ENCODE measurements around the gene TCF4. TPM values are rescaled to one million over a fixed set of nuclear protein-coding genes. Genes with fewer than 3 reads are reported as not detected.

The TCF4 gene
- total and polyA plus RNA-seq, 2 experiments from 2014 or later, result 77.7 to 89.2 TPM

DNA sequence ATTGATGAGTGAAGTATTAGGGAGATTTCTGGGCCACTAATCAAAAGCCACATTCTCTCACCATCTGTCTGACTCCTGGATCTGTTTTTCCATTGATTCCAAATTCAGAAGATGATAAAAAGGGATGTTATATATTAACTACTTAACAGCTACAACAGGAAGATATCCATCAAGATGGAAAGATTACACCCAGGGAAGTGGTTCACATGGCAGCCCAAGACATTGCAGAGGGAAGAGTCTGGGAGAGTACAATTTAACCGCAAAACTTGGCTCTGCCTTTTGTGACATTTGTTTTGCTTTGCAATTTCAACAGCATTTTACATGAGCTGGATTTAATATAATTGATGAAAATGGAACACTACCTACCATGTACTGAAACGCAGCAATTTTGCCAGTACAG, 22.5 kb upstream of the TCF4 start:
- Histone ChIP-seq H3K9me2 (ENCODE audit: insufficient read depth) (no peaks in the 10 kb centered on the region), H4K20me1 (replicated peaks; ENCODE audit: insufficient read depth) (no peaks in the 10 kb centered on the region), H2AFZ (peak overlapping the region; percentile 44; the same call in 1 of the 2 replicates), H3K4me2 (no peak overlapping the region), H3K4me1 (ENCODE audit: insufficient read depth) (no peaks in the 10 kb centered on the region), H3K4me3 (no peak overlapping the region), H3F3A (replicated peaks; ENCODE audit: low read depth) (no peaks in the 10 kb centered on the region), H3K36me3 (ENCODE audit: insufficient read depth) (no peaks in the 10 kb centered on the region), H3K27me3 (ENCODE audit: insufficient read depth) (no peaks in the 10 kb centered on the region), H3K79me2 (replicated peaks; ENCODE audit: insufficient read depth) (no peaks in the 10 kb centered on the region), H3K27ac (ENCODE audit: low read depth) (no peak overlapping the region)
- no peak overlapping the region for H3K27ac Mint-ChIP-seq
- no peak overlapping the region for H3K4me3 Mint-ChIP-seq
- H3K4me1 Mint-ChIP-seq, result no peaks in the 10 kb centered on the region
- H3K36me3 Mint-ChIP-seq (ENCODE audit: low read depth), result no peaks in the 10 kb centered on the region
- H3K27me3 Mint-ChIP-seq (ENCODE audit: insufficient read depth, low read depth, poor library complexity), result peaks cover 2% of the 10 kb centered on the region
- TF ChIP-seq JUNB (IDR thresholded peaks at IDR 0.05; ENCODE audit: unreplicated experiment), result no peak
- TF ChIP-seq CREB1 (CRISPR knock-in tag; IDR thresholded peaks at IDR 0.05; ENCODE audit: low read depth), result no peak
- TF ChIP-seq, protein P1, sequence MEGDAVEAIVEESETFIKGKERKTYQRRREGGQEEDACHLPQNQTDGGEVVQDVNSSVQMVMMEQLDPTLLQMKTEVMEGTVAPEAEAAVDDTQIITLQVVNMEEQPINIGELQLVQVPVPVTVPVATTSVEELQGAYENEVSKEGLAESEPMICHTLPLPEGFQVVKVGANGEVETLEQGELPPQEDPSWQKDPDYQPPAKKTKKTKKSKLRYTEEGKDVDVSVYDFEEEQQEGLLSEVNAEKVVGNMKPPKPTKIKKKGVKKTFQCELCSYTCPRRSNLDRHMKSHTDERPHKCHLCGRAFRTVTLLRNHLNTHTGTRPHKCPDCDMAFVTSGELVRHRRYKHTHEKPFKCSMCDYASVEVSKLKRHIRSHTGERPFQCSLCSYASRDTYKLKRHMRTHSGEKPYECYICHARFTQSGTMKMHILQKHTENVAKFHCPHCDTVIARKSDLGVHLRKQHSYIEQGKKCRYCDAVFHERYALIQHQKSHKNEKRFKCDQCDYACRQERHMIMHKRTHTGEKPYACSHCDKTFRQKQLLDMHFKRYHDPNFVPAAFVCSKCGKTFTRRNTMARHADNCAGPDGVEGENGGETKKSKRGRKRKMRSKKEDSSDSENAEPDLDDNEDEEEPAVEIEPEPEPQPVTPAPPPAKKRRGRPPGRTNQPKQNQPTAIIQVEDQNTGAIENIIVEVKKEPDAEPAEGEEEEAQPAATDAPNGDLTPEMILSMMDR (conservative IDR thresholded peaks at IDR 0.05; ENCODE audit: low read depth in 2 of 2), result no peak
- TF ChIP-seq, protein P2, sequence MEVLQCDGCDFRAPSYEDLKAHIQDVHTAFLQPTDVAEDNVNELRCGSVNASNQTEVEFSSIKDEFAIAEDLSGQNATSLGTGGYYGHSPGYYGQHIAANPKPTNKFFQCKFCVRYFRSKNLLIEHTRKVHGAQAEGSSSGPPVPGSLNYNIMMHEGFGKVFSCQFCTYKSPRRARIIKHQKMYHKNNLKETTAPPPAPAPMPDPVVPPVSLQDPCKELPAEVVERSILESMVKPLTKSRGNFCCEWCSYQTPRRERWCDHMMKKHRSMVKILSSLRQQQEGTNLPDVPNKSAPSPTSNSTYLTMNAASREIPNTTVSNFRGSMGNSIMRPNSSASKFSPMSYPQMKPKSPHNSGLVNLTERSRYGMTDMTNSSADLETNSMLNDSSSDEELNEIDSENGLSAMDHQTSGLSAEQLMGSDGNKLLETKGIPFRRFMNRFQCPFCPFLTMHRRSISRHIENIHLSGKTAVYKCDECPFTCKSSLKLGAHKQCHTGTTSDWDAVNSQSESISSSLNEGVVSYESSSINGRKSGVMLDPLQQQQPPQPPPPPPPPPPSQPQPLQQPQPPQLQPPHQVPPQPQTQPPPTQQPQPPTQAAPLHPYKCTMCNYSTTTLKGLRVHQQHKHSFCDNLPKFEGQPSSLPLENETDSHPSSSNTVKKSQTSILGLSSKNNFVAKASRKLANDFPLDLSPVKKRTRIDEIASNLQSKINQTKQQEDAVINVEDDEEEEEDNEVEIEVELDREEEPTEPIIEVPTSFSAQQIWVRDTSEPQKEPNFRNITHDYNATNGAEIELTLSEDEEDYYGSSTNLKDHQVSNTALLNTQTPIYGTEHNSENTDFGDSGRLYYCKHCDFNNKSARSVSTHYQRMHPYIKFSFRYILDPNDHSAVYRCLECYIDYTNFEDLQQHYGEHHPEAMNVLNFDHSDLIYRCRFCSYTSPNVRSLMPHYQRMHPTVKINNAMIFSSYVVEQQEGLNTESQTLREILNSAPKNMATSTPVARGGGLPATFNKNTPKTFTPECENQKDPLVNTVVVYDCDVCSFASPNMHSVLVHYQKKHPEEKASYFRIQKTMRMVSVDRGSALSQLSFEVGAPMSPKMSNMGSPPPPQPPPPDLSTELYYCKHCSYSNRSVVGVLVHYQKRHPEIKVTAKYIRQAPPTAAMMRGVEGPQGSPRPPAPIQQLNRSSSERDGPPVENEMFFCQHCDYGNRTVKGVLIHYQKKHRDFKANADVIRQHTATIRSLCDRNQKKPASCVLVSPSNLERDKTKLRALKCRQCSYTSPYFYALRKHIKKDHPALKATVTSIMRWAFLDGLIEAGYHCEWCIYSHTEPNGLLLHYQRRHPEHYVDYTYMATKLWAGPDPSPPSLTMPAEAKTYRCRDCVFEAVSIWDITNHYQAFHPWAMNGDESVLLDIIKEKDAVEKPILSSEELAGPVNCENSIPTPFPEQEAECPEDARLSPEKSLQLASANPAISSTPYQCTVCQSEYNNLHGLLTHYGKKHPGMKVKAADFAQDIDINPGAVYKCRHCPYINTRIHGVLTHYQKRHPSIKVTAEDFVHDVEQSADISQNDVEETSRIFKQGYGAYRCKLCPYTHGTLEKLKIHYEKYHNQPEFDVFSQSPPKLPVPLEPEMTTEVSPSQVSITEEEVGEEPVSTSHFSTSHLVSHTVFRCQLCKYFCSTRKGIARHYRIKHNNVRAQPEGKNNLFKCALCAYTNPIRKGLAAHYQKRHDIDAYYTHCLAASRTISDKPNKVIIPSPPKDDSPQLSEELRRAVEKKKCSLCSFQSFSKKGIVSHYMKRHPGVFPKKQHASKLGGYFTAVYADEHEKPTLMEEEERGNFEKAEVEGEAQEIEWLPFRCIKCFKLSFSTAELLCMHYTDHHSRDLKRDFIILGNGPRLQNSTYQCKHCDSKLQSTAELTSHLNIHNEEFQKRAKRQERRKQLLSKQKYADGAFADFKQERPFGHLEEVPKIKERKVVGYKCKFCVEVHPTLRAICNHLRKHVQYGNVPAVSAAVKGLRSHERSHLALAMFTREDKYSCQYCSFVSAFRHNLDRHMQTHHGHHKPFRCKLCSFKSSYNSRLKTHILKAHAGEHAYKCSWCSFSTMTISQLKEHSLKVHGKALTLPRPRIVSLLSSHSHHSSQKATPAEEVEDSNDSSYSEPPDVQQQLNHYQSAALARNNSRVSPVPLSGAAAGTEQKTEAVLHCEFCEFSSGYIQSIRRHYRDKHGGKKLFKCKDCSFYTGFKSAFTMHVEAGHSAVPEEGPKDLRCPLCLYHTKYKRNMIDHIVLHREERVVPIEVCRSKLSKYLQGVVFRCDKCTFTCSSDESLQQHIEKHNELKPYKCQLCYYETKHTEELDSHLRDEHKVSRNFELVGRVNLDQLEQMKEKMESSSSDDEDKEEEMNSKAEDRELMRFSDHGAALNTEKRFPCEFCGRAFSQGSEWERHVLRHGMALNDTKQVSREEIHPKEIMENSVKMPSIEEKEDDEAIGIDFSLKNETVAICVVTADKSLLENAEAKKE (CRISPR knock-in tag; IDR thresholded peaks at IDR 0.05), result no peak
- TF ChIP-seq, protein P3, sequence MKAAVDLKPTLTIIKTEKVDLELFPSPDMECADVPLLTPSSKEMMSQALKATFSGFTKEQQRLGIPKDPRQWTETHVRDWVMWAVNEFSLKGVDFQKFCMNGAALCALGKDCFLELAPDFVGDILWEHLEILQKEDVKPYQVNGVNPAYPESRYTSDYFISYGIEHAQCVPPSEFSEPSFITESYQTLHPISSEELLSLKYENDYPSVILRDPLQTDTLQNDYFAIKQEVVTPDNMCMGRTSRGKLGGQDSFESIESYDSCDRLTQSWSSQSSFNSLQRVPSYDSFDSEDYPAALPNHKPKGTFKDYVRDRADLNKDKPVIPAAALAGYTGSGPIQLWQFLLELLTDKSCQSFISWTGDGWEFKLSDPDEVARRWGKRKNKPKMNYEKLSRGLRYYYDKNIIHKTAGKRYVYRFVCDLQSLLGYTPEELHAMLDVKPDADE (IDR thresholded peaks at IDR 0.05), result no peak
- no peak for TF ChIP-seq NANOG (IDR thresholded peaks at IDR 0.05; ENCODE audit: borderline replicate concordance)
- no peak for TF ChIP-seq EZH2 (IDR thresholded peaks at IDR 0.05; ENCODE audit: low read depth, unreplicated experiment)
- no peak for TF ChIP-seq ZNF114 (CRISPR knock-in tag; IDR thresholded peaks at IDR 0.05)
- 0 out of 3 replicates have a peak, but pooled peaks cover 7% of the 10 kb centered on the region for H3K9me3 Mint-ChIP-seq
- DNase-seq (ENCODE audit: low spot score) (no peak), ATAC-seq (no peak)

Data from GM23338 (cell line).